ENCODE measurements around the gene SCAMP5.

GRCh38 chr15:75070674-75071073 is 75.3 kb downstream of the SCAMP5 start:
- TF ChIP-seq CTCF (IDR thresholded peaks at IDR 0.05): no peak
- no peak for TF ChIP-seq ZFX (IDR thresholded peaks at IDR 0.05; ENCODE audit: borderline replicate concordance)
